ENCODE measurements around the gene CDK5RAP2.

CDK5RAP2 gene

DNA sequence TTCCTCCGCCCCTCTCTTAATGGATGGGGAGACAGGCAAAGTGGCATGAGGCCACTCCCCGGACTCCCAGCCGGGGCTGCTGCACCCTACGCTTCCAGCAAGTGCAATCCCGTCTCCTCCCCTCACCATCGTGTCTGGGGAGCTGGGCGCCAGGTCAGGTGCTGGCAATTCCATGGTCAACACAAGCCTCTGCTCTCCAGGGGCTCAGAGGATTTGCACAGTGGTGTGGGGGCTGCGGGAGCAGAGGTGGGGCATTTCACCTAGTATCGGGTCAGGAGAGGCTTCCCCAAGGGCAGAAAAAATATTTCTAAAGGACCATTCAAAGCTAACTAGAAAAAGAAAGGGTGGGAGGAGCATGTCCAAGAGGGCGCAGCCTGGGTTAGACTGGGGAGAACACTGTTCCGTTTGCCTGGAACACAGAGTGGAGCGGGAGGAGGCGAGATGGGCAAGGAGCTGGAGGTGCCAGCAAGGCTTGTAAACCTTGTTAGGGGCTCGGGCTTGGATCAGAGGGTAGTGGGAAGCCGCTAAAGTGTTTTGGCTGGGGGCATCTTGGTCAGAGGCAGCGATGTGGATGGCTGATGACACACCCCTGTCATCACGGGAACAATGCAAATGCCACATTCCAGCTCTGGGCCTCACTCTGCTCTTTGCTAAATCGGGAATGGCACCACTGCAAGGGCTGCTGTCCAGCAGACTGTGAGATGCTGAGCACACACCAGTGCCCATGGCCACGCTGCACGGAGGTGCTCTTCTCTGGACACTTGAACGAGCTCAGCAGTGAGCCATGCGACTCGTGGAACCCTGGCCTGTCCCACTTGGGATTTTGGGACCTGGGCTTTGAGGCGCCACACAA is 191.7 kb downstream of the CDK5RAP2 start:
- in situ Hi-C loops (cut with MboI; ENCODE audit: low sequenced_read_pairs), result no loop called here

- in situ Hi-C loops (cut with MboI; ENCODE audit: low sequenced_read_pairs), result no loop called here
These were observed 192.5 kb downstream of the CDK5RAP2 start for GRCh38 chr9:120387257-120388002.

DNA sequence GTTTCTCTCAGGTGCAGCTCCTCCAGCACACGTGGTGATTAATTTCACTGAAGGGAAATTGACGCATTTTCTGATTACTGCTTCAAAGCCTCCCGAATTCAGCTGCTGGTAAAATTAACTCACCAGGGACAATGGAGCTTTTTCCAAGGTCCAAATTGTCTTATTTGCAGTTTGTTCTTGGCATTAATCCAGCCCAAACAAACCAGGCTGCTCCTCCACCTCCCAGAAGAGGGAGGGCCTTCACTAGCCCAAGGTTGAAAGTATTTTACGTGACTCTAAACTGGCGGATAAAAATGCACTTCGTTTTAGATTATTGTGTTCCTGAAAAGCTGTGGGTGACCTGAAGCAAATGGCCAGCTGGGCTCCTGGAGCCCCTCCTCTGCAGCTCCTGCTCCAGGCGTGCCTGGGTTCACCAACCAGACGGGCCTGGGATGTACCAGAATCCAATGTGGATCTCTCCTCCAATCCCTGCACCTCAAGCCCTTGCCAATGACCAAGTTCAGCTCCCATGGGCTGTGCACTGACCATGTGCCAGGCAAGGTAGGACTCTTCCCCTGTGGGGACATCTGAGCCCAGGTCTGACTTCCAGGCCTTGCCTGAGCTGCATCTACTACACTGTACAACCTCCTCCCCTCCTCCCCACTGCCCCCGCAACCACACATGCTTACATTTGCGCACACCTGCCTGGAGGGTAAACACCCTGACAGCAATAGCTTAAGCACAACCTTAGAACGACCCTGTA is 193.4 kb downstream of the CDK5RAP2 start:
- in situ Hi-C loops (cut with MboI; ENCODE audit: low sequenced_read_pairs), result no loop called here

- in situ Hi-C loops (cut with MboI; ENCODE audit: low sequenced_read_pairs), result no loop called here
These were observed 194.2 kb downstream of the CDK5RAP2 start for GRCh38 chr9:120385606-120386389.

GRCh38 chr9:120384925-120385272 is 195.1 kb downstream of the CDK5RAP2 start:
- in situ Hi-C loops (cut with MboI; ENCODE audit: low sequenced_read_pairs), result no loop called here

GRCh38 chr9:120383999-120384924 is 195.7 kb downstream of the CDK5RAP2 start:
- in situ Hi-C loops (cut with MboI; ENCODE audit: low sequenced_read_pairs), result no loop called here

GRCh38 chr9:120383611-120383998 is 196.4 kb downstream of the CDK5RAP2 start:
- in situ Hi-C loops (cut with MboI; ENCODE audit: low sequenced_read_pairs), result no loop called here

DNA sequence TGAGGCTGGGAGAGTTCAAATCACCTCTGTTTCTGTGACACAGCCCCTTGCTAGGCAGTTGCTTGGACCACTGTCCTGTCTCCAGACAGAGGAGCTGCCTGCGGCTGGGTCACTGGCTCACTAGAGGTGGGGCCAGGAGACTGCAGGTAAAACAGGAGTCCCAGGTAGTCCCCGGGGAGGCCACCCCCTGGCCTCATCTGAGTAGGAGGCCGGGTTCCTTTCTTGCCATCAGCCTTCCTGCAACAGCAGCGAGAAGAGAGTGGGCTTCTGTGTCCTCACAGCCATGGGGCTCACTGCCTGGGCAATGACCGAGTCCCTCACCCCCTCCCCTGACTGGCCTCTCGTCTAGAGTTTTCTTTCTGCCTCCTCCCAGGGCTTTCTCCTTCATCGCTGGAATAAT is 197.5 kb downstream of the CDK5RAP2 start:
- in situ Hi-C loops (cut with MboI; ENCODE audit: low sequenced_read_pairs), result no loop called here

DNA sequence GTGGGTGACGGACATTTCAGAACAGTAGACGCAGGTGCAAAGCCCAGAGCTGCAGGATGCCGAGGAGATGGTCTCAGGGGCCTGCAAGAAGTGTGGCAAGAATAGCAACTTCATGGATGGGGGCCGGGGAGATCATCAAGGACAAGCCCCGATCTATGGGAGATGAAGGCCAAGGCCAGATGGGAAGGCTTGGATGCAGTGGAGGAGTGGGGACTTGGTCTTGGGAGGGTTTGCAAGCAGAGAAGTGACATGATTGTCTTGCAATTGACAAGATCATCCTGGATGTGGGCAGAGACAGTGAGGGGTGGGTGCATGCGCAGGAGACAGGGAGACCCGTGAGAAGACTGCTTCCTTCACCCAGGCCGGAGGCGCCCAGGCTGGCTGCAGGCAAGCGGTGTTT is 198.1 kb downstream of the CDK5RAP2 start:
- in situ Hi-C loops (cut with MboI; ENCODE audit: low sequenced_read_pairs), result no loop called here

GRCh38 chr9:120379611-120380010 is 200.4 kb downstream of the CDK5RAP2 start:
- in situ Hi-C loops (cut with MboI; ENCODE audit: low sequenced_read_pairs), result no loop called here

GRCh38 chr9:120378680-120379079 is 201.3 kb downstream of the CDK5RAP2 start:
- in situ Hi-C loops (cut with MboI; ENCODE audit: low sequenced_read_pairs), result no loop called here

- in situ Hi-C loops (cut with MboI; ENCODE audit: low sequenced_read_pairs), result no loop called here
These were observed 202.5 kb downstream of the CDK5RAP2 start for GRCh38 chr9:120377268-120378159.

DNA sequence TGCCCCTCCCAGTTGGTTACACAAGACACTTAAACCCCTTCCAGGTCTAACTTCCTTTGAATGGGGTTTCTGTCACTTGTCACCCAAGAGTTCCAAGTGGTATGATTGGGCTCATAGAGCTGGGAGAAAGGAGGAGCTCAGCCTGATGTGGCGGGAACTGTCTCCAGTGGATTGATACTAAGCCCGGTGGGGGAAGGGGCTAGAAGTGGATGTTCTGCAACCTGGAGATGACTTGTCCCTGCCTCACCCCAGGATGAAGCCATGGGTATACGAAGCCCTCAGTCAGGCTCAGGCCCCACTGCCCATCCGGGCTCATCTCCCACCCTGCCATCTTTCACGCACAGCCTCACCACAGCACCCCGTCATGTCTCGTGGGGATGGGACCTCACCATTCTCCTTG is 203.9 kb downstream of the CDK5RAP2 start:
- in situ Hi-C loops (cut with MboI; ENCODE audit: low sequenced_read_pairs), result no loop called here

DNA sequence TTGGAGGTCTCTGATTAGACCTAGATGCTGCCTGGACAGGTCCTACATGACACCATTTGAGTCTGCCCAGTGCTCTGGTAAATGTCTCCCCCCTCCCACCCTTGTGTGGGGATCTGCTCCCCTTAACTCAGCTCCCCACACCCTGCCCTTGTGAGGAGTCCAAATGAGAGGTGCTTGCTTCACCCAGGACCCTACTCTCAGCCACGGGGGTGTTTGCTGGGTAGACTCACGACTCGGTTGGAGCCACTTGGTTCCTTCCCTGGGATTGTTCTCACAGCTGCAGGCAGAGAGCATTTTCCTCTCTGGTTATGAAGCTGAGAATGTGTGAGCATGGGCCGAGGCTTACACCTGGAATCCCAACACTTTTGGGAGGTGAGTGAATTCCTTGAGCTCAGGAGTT is 204.7 kb downstream of the CDK5RAP2 start:
- in situ Hi-C loops (cut with MboI; ENCODE audit: low sequenced_read_pairs), result no loop called here

DNA sequence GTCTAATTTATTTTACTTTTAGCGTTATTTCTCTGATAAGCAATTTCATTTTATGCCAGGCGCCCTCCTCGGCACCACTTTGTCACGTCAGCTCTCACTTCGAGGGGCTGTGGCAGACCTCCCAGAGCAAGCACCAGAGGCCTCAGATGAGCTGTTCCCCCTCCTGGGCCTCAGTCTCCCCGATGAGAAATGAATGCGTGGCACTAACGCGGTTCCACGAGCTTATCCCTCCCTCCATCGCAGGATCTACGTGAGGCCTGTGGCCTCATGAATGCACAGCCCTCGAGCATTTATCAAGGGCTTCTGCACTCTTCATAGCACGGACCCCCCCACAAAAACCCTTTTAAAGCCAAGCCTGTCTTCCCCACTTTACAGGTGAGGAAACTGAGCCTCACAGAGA is 205.2 kb downstream of the CDK5RAP2 start:
- in situ Hi-C loops (cut with MboI; ENCODE audit: low sequenced_read_pairs), result no loop called here

- in situ Hi-C loops (cut with MboI; ENCODE audit: low sequenced_read_pairs), result no loop called here
These were observed 205.7 kb downstream of the CDK5RAP2 start for GRCh38 chr9:120374239-120374638.

- in situ Hi-C loops (cut with MboI; ENCODE audit: low sequenced_read_pairs), result no loop called here
These were observed 207.9 kb downstream of the CDK5RAP2 start for GRCh38 chr9:120372040-120372439.

DNA sequence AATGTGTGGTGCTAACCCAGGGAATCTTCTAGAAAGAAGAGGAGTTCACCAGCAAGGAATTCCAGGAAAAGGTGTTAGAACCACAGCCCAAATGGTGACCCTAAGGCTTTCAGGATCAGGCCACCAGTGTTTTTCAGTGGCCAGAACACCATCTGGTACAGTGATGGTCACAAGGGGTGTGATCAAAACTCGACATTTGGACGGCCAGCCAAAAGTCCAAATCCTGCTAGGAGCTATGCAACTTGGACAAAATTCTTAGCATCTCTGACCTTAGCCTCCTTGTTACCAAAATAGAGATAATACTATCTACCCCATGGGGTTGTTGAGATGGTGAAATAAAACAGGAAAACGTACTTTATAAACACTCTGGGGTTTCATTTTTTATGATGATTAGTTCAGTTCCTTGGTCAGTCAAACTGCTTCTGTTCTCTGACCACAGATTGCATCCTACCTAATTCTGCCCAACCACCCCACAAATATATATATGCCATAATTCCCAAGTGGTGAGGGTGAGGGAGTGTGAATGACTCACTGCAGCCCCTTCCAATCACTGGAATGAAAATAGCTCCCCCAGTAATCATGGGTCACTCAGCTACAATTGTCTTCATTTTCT is 210.3 kb downstream of the CDK5RAP2 start:
- in situ Hi-C loops (cut with MboI; ENCODE audit: low sequenced_read_pairs), result no loop called here

All from HL-60/S4 (cell line).